Globus pallidus (tissue), 1 donor: ENCODE data around the gene YIPF3.

Experiments used
- DNase-seq: peaks from one replicate; pipeline ENCODE4 v3.0.0-alpha.2; 2015; ENCODE audit warnings: low spot score

The YIPF3 gene

GRCh38 chr6:43464337-43464736 is 52.4 kb downstream of the YIPF3 start:
- DNase-seq, result no peak

GRCh38 chr6:43461936-43462335 is 54.8 kb downstream of the YIPF3 start:
- no peak for DNase-seq
